HCT116 (cell line): ENCODE results near the gene CAMK1D.

Experiments used
- CEBPB ChIP-seq: IDR thresholded peaks from 2 replicates; pipeline ENCODE4 v1.6.1; 2012; ENCODE audit warnings: low read depth
- EZH2 ChIP-seq: fragments of 200-600 bp; sonication (generic); IDR thresholded peaks from 2 replicates; pipeline ENCODE4 v1.6.1; 2017; ENCODE audit warnings: antibody characterized with exemption, mixed run types
- EZH2phosphoT487 ChIP-seq: fragments of 200-600 bp; IDR thresholded peaks from 2 replicates; pipeline ENCODE4 v1.6.1; 2018; ENCODE audit warnings: antibody characterized with exemption, borderline replicate concordance
- POLR2A ChIP-seq: IDR thresholded peaks from 2 replicates; pipeline ENCODE4 v1.7.0; 2011; ENCODE audit warnings: borderline replicate concordance; ENCODE audit not compliant: insufficient read depth, insufficient read length; ENCODE audit errors: extremely low read depth
- POLR2AphosphoS5 ChIP-seq: IDR thresholded peaks from 2 replicates; pipeline ENCODE4 v1.6.1; 2011; ENCODE audit warnings: mild to moderate bottlenecking, low read depth, low read length, moderate library complexity
- RAD21 ChIP-seq: IDR thresholded peaks from 2 replicates; pipeline ENCODE4 v1.6.1; 2012; ENCODE audit warnings: low read depth, mild to moderate bottlenecking
- SIN3A ChIP-seq: IDR thresholded peaks from 2 replicates; pipeline ENCODE4 v1.6.1; 2012; ENCODE audit warnings: low read depth
- ZNF274 ChIP-seq: fragments of 200-500 bp; sonication (Bioruptor generic); IDR thresholded peaks from 2 replicates; pipeline ENCODE4 v1.6.1; 2014; ENCODE audit warnings: mild to moderate bottlenecking, low read depth, low read length, inconsistent platforms
- TF ChIP-seq, protein P1 (sequence below), 3 experiments: fragments of 200-600 bp in 1 of 3; sonication (generic) in 1 of 3; IDR thresholded peaks in 2 of 3; conservative IDR thresholded peaks in 1 of 3; 2 replicates each; pipeline ENCODE4 v1.5.1; 2012 to 2017; ENCODE audit warnings: low read depth in 2 of 3, low read length in 2 of 3, antibody characterized with exemption in 1 of 3, borderline replicate concordance in 1 of 3, control low read depth in 1 of 3, mild to moderate bottlenecking in 1 of 3, mixed read lengths in 1 of 3, mixed run types in 1 of 3, moderate library complexity in 1 of 3; ENCODE audit not compliant: insufficient read depth in 1 of 3
- TF ChIP-seq, protein P2 (sequence below): IDR thresholded peaks from 2 replicates; pipeline ENCODE4 v1.6.1; 2012

DNA sequence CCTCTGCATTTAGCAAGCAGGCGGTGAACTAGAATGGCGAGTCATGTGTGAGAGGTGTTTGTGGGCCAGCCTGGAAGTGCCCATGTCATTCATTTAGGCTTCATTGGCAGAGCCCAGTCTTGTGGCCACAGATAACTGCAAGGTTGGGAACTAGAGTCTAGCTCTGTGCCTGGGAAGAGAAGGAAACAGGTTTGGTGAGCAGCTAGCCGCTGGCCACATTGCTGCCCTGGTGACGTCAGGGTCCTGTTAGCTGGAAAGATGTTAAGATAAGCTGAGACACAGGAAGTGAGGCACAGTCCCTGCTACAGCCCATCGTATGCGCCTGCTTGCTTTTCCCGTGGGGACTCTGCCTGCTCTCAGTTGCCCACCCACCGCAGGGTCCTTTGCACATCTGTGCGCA is 185.5 kb downstream of the CAMK1D start:
- TF ChIP-seq, protein P1, sequence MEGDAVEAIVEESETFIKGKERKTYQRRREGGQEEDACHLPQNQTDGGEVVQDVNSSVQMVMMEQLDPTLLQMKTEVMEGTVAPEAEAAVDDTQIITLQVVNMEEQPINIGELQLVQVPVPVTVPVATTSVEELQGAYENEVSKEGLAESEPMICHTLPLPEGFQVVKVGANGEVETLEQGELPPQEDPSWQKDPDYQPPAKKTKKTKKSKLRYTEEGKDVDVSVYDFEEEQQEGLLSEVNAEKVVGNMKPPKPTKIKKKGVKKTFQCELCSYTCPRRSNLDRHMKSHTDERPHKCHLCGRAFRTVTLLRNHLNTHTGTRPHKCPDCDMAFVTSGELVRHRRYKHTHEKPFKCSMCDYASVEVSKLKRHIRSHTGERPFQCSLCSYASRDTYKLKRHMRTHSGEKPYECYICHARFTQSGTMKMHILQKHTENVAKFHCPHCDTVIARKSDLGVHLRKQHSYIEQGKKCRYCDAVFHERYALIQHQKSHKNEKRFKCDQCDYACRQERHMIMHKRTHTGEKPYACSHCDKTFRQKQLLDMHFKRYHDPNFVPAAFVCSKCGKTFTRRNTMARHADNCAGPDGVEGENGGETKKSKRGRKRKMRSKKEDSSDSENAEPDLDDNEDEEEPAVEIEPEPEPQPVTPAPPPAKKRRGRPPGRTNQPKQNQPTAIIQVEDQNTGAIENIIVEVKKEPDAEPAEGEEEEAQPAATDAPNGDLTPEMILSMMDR (IDR thresholded peaks at IDR 0.05 in 2 of 3, conservative IDR thresholded peaks at IDR 0.05 in 1 of 3; ENCODE audit: borderline replicate concordance in 1 of 3, insufficient read depth in 1 of 3, low read depth in 2 of 3, low read length in 2 of 3) = no peak
- no peak for TF ChIP-seq SIN3A
- TF ChIP-seq POLR2A = no peak
- TF ChIP-seq RAD21 = no peak
- TF ChIP-seq POLR2AphosphoS5 = no peak
- no peak for TF ChIP-seq EZH2phosphoT487
- TF ChIP-seq, protein P2, sequence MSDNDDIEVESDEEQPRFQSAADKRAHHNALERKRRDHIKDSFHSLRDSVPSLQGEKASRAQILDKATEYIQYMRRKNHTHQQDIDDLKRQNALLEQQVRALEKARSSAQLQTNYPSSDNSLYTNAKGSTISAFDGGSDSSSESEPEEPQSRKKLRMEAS = no peak
- TF ChIP-seq ZNF274 = no peak
- no peak for TF ChIP-seq EZH2
- TF ChIP-seq CEBPB = no peak
